HS-5 (cell line): Measurements from ENCODE around the gene LRRC45.
"Not testable (repeated sequence)": the region's sequence is repeated elsewhere in the genome, so short reads cannot be mapped to it uniquely, and the experiment has no call there.

Source experiments
- DNase-seq: peaks from one replicate; pipeline ENCODE4 v3.0.0-alpha.2; 2012; ENCODE audit warnings: low read depth

LRRC45 gene

DNA sequence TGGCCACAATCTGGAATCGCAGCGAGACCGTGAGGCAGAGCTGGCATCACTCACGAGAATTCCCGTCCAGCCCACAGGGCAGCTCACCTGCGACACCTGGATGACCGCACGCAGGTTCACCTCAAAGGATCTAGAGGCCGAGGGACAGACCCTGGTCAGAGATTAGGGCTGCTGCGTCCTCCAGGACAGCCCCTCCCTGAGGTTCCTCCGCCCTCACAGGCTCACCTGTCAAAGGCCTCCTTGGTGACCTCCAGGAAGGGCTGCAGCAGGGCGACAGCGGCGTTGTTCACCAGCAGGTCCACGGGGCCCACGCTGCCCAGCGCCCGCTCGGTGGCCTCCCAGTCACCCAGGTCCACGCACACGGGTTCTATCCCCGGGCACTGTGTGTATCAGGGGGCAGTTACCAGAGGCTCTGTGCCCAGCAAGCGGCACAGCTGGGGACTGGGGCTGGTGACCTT, 13.6 kb downstream of the LRRC45 start:
- DNase-seq, result no peak

- peak; percentile 74 for DNase-seq
These were observed 14.2 kb downstream of the LRRC45 start, which contains the start of gene DCXR for GRCh38 chr17:82037092-82037888. DCXR (minus strand) TSS chr17:82037697; CDS start chr17:82037682, 15 bp downstream.

GRCh38 chr17:82037889-82038195, 14.7 kb downstream of the LRRC45 start:
- no peak for DNase-seq

- DNase-seq, result not testable (repeated sequence)
These were observed 15.8 kb downstream of the LRRC45 start for GRCh38 chr17:82038796-82039409.

- DNase-seq, result no peak
These were observed 16.7 kb downstream of the LRRC45 start for GRCh38 chr17:82039695-82040299.

DNA sequence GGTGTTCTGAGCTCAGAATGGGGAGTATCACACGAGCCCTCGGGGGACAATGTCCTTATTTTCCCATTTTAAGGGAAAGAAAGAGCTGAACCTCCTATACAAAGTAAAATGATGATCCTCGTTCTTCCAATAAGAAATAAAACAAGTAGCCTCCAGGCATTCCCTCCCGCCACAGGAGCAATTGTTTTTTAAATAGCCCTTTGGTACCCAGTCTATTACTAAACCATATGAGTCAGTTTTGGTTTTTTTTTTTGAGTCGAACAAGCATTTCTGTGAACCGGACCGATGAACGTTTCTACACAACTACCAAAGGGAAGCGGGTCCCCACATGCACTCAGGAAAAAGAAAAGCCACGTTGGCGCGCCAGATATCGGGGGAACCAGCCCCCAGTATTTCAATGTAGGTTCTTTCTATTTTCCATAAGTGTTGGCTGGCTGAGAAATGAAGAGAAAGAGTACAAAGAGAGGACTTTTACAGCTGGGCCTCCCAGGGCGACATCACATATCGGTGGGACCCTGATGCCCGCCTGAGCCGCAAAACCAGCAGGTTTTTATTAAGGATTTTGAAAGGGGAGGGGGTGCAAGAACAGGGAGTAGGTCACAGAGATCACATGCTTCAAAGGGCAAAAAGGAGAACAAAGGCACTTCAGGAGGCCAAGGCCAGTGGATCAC, 18.2 kb downstream of the LRRC45 start:
- DNase-seq, result no peak

GRCh38 chr17:82042649-82043048, 19.5 kb downstream of the LRRC45 start:
- no peak for DNase-seq

- no peak for DNase-seq
These were observed 20.4 kb downstream of the LRRC45 start for GRCh38 chr17:82043507-82043906.

- DNase-seq, result no peak
These were observed 22.9 kb downstream of the LRRC45 start for GRCh38 chr17:82045936-82046484.

DNA sequence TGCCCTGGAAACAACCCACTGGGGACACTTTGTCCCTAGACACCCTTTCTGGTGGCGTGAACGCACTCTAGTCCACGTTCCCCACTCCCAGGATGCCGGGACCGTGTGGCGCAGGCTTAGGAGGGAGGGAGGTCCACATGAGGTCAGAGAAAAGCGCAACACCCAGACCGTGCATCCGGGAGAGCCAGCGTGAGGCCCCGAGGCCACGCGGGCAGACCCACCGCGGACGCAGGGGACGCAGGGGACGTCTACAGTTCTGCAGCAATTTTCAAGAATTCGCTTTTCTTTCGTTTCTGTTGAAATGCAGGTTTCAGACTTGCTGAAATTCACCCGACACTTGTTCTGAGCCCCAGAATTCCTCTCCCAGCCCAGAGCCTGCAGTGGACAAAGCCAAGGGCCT, 23.8 kb downstream of the LRRC45 start:
- no peak for DNase-seq

GRCh38 chr17:82047379-82047778, 24.3 kb downstream of the LRRC45 start:
- DNase-seq, result no peak

DNA sequence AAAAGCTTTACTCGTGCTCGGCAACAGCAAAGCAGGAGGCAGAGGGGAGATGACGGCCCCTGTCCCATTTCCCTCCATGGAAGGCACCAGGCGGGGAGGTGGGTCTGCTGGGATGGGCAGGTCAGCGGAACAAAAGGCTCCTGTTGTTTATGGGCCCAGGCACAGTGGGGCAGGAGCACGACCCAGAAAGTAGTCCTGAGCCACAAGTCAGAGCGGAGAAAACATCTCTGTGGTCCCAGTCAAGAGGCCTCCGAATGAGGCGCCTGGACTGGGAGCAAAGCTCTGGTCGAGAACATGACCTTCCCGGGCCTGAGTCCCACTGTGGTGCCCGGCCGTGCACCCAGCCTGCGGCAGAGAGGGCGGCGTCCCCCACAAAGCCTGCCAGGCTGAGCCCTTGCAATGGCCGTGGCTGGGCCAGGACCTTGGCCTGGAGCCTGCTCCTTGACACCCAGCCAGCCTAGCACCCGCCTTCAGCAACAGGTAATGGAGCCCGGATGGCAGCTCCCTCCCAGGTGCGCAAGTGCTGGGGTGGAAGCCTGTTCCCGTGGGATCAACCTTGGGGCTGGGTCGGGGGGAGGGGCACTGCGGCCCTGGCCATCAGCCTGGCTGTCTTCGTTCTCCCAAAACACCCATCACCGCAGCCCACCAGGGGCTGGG, 24.9 kb downstream of the LRRC45 start:
- no peak for DNase-seq

- DNase-seq, result no peak
These were observed 25.5 kb downstream of the LRRC45 start for GRCh38 chr17:82048571-82048971.

DNA sequence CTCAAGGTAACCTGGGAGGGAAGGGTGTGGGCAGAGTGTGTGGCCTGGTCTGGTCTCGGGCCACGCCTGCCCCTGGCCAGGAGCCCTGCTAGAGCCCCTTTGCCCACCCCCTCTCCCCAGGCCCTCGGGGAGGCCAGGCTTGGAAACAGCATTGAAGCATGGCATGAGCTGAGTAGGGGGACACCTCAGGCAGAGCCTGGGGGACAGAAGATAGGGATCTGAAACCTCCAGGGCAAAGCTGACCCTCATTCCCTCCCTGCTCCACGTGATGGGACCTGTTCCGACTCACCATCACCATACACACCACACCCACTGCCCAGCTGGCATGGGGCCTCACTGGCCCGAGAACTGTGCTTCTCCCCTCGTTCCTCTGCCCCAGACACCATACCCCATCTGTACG, 26.0 kb downstream of the LRRC45 start:
- no peak for DNase-seq

GRCh38 chr17:82049521-82049971, 26.4 kb downstream of the LRRC45 start:
- no peak for DNase-seq

- DNase-seq, result no peak
These were observed 27.2 kb downstream of the LRRC45 start for GRCh38 chr17:82050152-82050760.

GRCh38 chr17:82050761-82051641, 27.9 kb downstream of the LRRC45 start:
- DNase-seq, result no peak

DNA sequence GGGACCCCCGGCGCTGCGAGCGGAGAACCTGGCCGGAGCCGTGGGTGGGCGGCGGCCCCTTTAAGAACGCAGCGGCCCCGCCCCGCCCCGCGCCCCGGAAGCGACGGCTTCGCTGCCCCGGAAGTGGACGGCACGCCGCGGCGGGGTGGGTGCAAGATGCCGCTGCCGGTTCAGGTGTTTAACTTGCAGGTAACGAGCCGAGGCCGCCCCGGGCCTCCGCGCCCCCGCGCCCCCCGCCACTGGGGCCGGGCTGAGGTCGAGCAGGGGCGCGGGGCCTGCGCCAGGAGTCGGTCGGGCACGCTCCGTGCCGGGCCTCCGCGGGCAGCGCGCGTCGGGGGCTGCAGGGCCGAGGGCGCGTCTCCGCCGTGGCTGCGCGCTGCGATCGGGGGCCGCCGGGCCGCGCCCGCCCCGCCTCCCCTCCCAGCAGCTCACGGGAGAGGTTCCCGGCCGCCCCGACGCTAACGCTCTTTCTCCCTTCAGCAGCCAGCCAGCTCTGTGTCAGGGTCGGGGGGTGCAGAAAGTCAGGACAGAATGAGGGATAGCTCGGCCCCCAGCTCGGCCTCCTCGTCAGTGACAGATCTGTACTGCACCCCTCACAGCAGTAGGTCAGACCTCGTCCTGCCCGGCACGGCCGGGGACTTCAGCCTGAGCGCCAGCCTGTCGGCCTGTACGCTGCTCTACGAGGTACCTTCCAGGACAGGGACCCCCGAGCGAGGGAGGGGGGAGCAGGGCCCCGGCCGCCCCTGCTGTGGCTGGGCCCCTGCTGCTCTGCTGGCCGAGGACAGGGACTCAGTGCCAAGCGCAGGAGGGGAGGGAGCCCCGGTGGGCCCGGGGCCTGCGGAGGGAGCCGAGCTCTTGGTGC, 28.9 kb downstream of the LRRC45 start, which contains the start of the genes GPS1 and RFNG:
TSS of gene GPS1 (plus strand) at position 123 of the 862 bp plus-strand sequence. CDS start at position 157, 34 bp downstream.
TSS of gene RFNG (minus strand) at position 36 of the 862 bp plus-strand sequence. CDS start 45 bp downstream, outside the sequence.
- DNase-seq, result no peak

DNA sequence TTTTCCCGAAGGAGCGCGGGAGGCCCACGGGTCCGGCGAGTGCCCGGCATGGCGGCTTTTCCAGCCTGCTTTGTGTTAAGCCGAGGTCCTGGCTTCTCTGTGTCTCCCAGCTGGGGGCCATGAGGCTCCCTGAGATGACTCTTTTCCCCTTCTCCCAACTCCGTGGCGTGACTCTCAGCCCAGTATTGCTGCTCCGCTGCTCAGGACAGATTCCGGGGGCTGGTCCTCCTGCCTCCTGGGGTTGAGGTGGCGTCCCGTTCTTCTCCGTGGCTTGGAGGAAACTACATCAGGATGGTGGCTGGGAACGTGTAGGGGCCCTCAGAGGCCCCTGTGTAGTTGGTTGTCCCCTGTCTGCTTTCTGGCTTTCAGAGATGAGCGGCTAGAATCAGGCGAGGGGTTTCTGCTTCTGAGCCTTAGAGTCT, 29.5 kb downstream of the LRRC45 start:
- DNase-seq, result no peak
